Ishikawa (cell line): ENCODE results near the gene COPS7B.

Experiments used
- CEBPB ChIP-seq: IDR thresholded peaks from 2 replicates; pipeline ENCODE4 v1.6.1; 2012
- EP300 ChIP-seq: IDR thresholded peaks from 2 replicates; pipeline ENCODE4 v1.6.1; 2012; ENCODE audit warnings: borderline replicate concordance
- TEAD4 ChIP-seq: IDR thresholded peaks from 2 replicates; pipeline ENCODE4 v1.6.1; 2012
- USF1 ChIP-seq: IDR thresholded peaks from 2 replicates; pipeline ENCODE4 v1.6.1; 2012
- YY1 ChIP-seq: IDR thresholded peaks from 2 replicates; pipeline ENCODE4 v1.6.1; 2012; ENCODE audit warnings: low read depth

DNA sequence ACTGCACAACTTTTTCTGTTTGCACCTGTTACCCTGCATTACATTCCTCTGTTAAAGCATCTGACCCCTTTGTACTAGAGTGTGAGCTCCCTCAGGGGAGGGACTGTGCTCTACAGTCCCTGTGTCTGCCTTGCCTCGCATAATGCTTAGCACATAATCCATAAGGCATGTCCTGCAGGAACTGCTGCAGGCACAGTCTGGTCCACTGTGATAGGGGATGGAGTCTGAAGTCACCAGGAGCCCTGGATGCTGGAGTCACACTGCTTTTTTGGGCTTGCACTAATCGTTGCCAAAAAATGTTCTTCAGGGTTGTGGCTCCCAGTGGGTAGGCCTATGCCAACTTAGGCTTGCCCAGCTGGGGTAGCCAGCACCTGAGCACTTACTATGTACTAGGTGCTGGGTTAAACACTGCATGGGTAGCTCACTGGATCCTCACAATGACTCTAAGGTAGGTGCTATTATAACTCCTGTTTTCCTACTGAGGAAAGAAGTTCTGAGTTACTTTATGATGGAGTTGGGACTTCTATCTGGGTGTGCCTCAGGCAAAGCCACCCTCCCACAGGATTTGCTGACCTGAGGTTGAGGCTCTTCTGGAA, 33.3 kb downstream of the COPS7B start:
- TF ChIP-seq EP300 (no peak), YY1 (no peak), CEBPB (no peak), USF1 (no peak), TEAD4 (no peak)
